Stimulated activated naive B cell treated with anti-CD40 and anti-IgM and Interleukin-4, amounts not matched to agents 10 μg/mL and 1 μg/mL and 100 μg/mL, for 72 hours (primary cell): Measurements from ENCODE around the gene FBXO9.

ENCODE experiments used
- ATAC-seq, 2 donors: fragments of 150-1000 bp; cut with Tn5 transposase; replicated peaks; 2 replicates each; pipeline ENCODE4 v1.10.0; 2021; ENCODE audit warnings: moderate library complexity in 1 of 2
- DNase-seq: peaks from one replicate; pipeline ENCODE4 v3.0.0; 2021
- H3K27ac Mint-ChIP-seq: one replicate; pipeline ENCODE4 v1.8.0; 2022; ENCODE audit warnings: mild to moderate bottlenecking, mixed read lengths
- H3K27me3 Mint-ChIP-seq, 2 donors: one replicate each; pipeline ENCODE4 v1.8.0; 2022; ENCODE audit warnings: mixed read lengths in 2 of 2
- H3K36me3 Mint-ChIP-seq, 2 donors: one replicate each; pipeline ENCODE4 v1.8.0; 2022; ENCODE audit warnings: mixed read lengths in 2 of 2, mild to moderate bottlenecking in 1 of 2
- H3K4me1 Mint-ChIP-seq, 2 donors: one replicate each; pipeline ENCODE4 v1.8.0; 2022; ENCODE audit warnings: mixed read lengths in 2 of 2, mild to moderate bottlenecking in 1 of 2
- H3K4me3 Mint-ChIP-seq, 2 donors: one replicate each; pipeline ENCODE4 v1.8.0; 2022; ENCODE audit warnings: mild to moderate bottlenecking in 2 of 2, mixed read lengths in 2 of 2, moderate library complexity in 1 of 2
- H3K9me3 Mint-ChIP-seq, 2 donors: one replicate each; pipeline ENCODE4 v1.8.0; 2022; ENCODE audit warnings: mixed read lengths in 2 of 2, mild to moderate bottlenecking in 1 of 2

The FBXO9 gene

DNA sequence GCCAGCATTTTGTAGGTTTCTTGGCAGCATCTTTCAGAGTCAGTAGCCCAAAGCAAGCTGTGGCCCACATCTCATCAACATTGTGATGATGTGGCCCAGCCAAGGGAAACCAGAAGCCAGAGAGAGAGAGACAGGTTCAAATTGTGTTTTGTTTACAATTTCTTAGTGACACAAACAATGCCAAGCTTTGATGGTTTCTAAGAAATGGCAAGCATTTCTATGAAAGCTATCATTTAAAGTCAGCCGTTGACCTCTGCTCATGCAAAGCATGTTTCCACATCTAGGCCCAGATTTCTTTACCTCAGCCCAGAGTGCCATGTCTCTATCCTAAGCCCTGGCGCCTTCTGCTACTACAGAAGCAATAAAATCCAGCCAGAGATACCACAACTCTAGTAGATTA lies 50.5 kb downstream of the FBXO9 start:
- no peak overlapping the region for H3K27ac Mint-ChIP-seq
- H3K4me3 Mint-ChIP-seq, result no peak overlapping the region
- H3K27me3 Mint-ChIP-seq, result peaks cover 4 to 11% of the 10 kb centered on the region in 2 donors
- ATAC-seq (no peak), DNase-seq (no peak)
- peaks cover 3 to 8% of the 10 kb centered on the region in 2 donors for H3K9me3 Mint-ChIP-seq
- no peaks in the 10 kb centered on the region for H3K36me3 Mint-ChIP-seq
- H3K4me1 Mint-ChIP-seq, result no peaks in the 10 kb centered on the region

- no peak overlapping the region for H3K27ac Mint-ChIP-seq
- H3K27me3 Mint-ChIP-seq, result peaks cover 6 to 8% of the 10 kb centered on the region in 2 donors
- H3K4me1 Mint-ChIP-seq, result no peaks in the 10 kb centered on the region
- no peak for DNase-seq
- peaks cover 3 to 8% of the 10 kb centered on the region in 2 donors for H3K9me3 Mint-ChIP-seq
- H3K36me3 Mint-ChIP-seq, result no peaks in the 10 kb centered on the region
- no peak overlapping the region for H3K4me3 Mint-ChIP-seq
- ATAC-seq, result no peak
Measured at GRCh38 chr6:53119349-53119748, 54.1 kb downstream of the FBXO9 start.

- Mint-ChIP-seq H3K27ac (no peak overlapping the region), H3K4me1 (no peaks in the 10 kb centered on the region)
- ATAC-seq, result no peak
Measured at GRCh38 chr6:53119772-53120409, 54.7 kb downstream of the FBXO9 start.

DNA sequence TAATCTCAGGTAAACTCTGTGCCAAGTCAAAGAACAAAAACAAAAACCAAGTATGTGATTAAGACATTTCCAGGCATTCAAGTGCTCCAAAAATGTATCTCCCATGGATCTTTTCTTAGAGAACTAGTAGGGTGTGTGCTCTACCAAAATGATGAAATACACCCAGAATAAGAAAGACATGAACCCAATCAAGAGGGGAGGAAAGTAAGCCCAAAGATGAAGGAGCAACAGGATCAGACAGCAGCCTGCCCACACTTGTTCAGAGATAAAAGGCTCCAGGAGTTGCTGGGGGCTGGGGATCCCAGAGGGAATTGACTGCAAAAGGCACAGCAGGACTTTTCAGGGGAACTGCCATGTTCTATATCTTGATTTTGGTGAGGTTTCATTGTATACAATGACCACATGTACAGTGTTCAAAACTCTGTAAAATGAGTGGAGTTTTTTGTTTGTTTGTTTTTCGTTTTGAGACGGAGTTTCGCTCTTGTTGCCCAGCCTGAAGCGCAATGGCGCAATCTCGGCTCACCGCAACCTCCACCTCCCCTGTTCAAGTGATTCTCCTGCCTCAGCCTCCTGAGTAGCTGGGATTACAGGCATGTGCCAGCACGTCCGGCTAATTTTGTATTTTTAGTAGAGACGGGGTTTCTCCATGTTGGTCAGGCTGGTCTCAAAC lies 59.1 kb downstream of the FBXO9 start:
- Mint-ChIP-seq H3K9me3 (no peaks in the 10 kb centered on the region), H3K36me3 (peaks cover 0 to 2% of the 10 kb centered on the region in 2 donors), H3K27ac (no peak overlapping the region), H3K4me1 (no peaks in the 10 kb centered on the region), H3K4me3 (no peak overlapping the region), H3K27me3 (peaks cover 6 to 8% of the 10 kb centered on the region in 2 donors)
- ATAC-seq, result no peak
- DNase-seq, result no peak

More at GRCh38 chr6:53119772-53120409, 54.7 kb downstream of the FBXO9 start:
- H3K27me3 Mint-ChIP-seq, result peaks cover 6 to 8% of the 10 kb centered on the region in 2 donors
- no peaks in the 10 kb centered on the region for H3K36me3 Mint-ChIP-seq
- no peak for DNase-seq
- H3K4me3 Mint-ChIP-seq, result no peak overlapping the region
- peaks cover 3 to 8% of the 10 kb centered on the region in 2 donors for H3K9me3 Mint-ChIP-seq

- ATAC-seq (no peak), DNase-seq (no peak)
- Mint-ChIP-seq H3K4me3 (no peak overlapping the region), H3K36me3 (peaks cover 0 to 2% of the 10 kb centered on the region in 2 donors), H3K9me3 (no peaks in the 10 kb centered on the region), H3K4me1 (no peaks in the 10 kb centered on the region), H3K27me3 (peaks cover 0 to 4% of the 10 kb centered on the region in 2 donors), H3K27ac (no peak overlapping the region)
Measured at GRCh38 chr6:53125276-53125675, 60.1 kb downstream of the FBXO9 start.

DNA sequence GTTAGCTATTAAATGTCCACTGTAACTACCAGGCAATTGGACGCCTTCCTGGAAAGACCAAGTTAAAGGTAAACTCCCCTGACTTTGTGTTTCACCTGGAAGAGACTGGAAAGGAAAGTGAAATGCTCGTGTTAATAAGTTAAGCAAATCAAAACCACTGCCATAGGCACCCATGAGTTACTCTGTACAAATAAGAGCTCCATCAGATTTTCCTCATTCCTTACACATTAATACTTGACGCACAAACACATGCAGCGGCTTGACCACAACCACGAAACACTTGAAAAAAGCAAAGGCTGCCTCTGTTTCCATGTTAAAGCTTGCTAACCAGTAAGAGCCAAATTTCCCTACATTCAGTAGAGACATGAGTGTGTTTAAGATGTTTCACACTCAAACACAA lies 63.6 kb downstream of the FBXO9 start:
- ATAC-seq, result no peak
- Mint-ChIP-seq H3K27ac (no peak overlapping the region), H3K4me1 (no peaks in the 10 kb centered on the region), H3K4me3 (no peak overlapping the region), H3K36me3 (peaks cover 2 to 3% of the 10 kb centered on the region in 2 donors), H3K9me3 (no peaks in the 10 kb centered on the region), H3K27me3 (no peaks in the 10 kb centered on the region)
- no peak for DNase-seq

DNA sequence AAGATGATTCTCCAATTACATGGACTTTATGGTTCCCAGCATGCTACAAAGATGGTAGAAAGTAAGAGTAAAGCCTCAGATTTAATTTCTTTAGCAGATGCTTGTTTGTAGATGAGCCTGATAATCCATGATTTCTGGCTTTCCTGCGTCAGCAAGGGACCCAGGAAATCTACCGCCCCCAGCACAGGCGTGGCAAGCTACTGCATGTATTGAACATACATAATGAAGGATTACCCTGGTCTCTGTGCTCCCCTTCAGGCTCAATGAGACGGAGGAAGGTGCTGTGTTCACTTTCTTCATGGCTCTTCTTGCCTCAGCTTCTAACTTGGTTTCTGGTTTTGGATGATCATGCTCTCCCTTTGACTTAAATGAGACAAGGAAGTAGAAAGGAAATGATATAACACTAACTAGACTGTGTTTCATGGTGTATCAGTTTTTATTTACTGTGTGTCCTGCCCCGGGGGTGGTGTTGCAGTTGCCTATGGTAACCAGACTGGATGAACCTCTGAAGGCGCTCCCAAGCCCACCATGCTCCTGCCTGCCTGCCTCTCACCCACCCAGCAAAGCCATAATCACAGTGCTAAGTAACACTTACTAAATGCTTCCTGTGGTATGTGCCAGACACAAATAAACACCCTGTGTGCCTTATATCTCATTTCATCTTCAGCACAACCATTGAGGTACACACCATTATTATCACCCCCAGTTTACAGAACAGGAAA lies 65.5 kb downstream of the FBXO9 start:
- Mint-ChIP-seq H3K27ac (no peak overlapping the region), H3K4me3 (no peak overlapping the region), H3K4me1 (no peaks in the 10 kb centered on the region), H3K27me3 (no peaks in the 10 kb centered on the region), H3K36me3 (peaks cover 3 to 5% of the 10 kb centered on the region in 2 donors), H3K9me3 (no peaks in the 10 kb centered on the region)
- ATAC-seq (no peak), DNase-seq (no peak)

DNA sequence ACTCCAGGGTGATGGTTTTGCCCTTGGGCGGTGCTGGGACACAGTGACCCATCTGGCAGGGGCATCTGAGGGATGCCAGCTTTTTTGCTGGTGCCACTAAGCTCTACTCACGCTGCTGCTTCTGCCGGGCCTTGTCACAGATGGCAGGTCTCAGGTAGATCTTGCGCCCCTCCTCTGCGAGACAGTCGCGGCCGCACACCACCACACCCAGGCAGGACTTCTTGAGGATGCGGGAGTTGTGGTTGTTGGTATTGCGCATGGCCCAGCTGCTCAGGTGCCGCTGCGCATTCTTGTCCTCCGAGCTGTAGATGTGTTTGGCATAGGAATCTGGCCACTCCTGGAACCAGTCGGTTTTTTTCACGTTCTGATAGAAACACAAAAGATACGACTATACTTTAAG lies 68.8 kb downstream of the FBXO9 start:
- ATAC-seq (no peak), DNase-seq (no peak)
- Mint-ChIP-seq H3K27ac (no peak overlapping the region), H3K27me3 (no peaks in the 10 kb centered on the region), H3K4me3 (no peak overlapping the region), H3K36me3 (peaks cover 3% of the 10 kb centered on the region in 2 donors), H3K9me3 (no peaks in the 10 kb centered on the region), H3K4me1 (no peaks in the 10 kb centered on the region)

- H3K27ac Mint-ChIP-seq, result no peak overlapping the region
- H3K4me3 Mint-ChIP-seq, result no peak overlapping the region
- H3K36me3 Mint-ChIP-seq, result peaks cover 3% of the 10 kb centered on the region in 2 donors
- DNase-seq (no peak), ATAC-seq (no peak)
- no peaks in the 10 kb centered on the region for H3K4me1 Mint-ChIP-seq
- no peaks in the 10 kb centered on the region for H3K9me3 Mint-ChIP-seq
- H3K27me3 Mint-ChIP-seq, result no peaks in the 10 kb centered on the region
Measured at GRCh38 chr6:53134601-53135235, 69.5 kb downstream of the FBXO9 start.

DNA sequence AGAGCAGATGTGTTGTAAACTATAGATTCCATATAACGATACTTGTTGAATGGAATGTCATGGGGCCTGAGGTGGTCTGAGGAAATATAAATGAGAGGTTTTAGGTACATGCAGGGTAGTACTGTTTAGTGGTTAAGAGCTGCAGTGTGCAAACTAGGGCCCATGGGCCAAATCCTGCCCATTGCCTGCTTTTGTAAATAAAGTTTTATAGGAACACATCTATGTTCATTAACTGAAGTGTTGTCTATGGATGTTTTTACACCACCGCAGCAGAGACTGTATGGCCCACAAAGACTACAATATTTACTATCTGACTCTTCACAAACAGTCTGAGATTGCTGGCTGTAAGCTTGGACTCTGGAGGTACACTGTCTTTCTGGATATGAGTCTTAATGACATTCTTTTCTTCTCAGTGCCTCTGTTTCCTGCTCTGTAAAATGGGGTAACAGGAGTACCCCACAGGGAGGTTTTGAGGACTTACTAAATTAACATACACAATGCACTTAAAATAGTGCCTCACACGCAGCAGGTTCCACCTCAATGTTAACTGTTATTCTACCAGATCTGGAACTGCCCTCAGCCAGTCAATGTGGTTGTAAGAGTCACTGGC lies 70.9 kb downstream of the FBXO9 start:
- Mint-ChIP-seq H3K9me3 (no peaks in the 10 kb centered on the region), H3K27me3 (no peaks in the 10 kb centered on the region), H3K36me3 (peaks cover 3% of the 10 kb centered on the region in 2 donors), H3K4me1 (no peaks in the 10 kb centered on the region), H3K27ac (no peak overlapping the region), H3K4me3 (no peak overlapping the region)
- no peak for DNase-seq
- ATAC-seq, result no peak

GRCh38 chr6:53139841-53140413 lies 74.7 kb downstream of the FBXO9 start:
- no peak overlapping the region for H3K4me3 Mint-ChIP-seq
- DNase-seq (no peak), ATAC-seq (no peak)
- no peak overlapping the region for H3K27ac Mint-ChIP-seq
- no peaks in the 10 kb centered on the region for H3K27me3 Mint-ChIP-seq
- peaks cover 0 to 12% of the 10 kb centered on the region in 2 donors for H3K36me3 Mint-ChIP-seq
- H3K9me3 Mint-ChIP-seq, result no peaks in the 10 kb centered on the region
- H3K4me1 Mint-ChIP-seq, result no peaks in the 10 kb centered on the region

DNA sequence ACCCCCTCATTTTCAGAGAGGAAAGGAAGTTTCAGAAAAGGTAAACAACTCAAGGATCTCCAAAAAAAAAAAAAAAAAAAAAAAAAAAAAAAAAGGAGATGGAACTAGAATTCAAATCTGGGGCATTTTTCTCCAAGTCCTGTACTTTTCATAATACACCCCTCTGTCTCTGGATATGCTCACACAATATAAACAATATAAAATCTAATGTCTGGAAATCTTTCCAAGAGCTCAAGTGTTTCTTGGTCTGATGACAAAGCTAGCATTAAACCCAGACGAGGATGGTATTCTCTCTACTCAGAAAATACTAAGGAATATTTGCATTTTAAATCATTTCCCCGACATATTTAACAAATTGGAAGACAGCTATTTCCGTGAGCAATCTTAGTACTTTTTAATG lies 77.6 kb downstream of the FBXO9 start:
- no peak for ATAC-seq
- Mint-ChIP-seq H3K27me3 (no peaks in the 10 kb centered on the region), H3K9me3 (no peaks in the 10 kb centered on the region), H3K27ac (no peak overlapping the region), H3K4me1 (no peaks in the 10 kb centered on the region), H3K36me3 (peaks cover 0 to 12% of the 10 kb centered on the region in 2 donors), H3K4me3 (no peak overlapping the region)
- no peak for DNase-seq

DNA sequence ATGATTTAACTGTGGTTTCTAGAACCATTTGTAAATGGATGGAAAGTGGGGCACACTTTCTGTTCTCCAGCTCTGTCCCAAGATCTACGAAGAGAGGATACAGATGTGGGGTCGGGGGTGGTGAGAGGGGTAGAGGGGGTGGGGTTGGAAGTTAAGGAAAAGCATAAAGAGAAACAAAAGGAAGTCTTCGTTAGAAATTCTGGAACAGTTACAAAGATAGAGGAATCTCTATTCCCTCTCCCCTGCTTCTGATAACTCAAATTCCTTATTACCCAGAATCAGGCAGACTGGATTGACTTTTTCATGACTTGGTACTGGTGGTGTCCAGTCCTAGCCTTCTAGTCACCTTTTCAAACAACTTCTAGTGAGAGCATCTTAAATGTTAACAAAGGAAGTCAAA lies 78.5 kb downstream of the FBXO9 start:
- Mint-ChIP-seq H3K27ac (no peak overlapping the region), H3K4me3 (no peak overlapping the region), H3K4me1 (no peaks in the 10 kb centered on the region), H3K27me3 (no peaks in the 10 kb centered on the region), H3K9me3 (no peaks in the 10 kb centered on the region), H3K36me3 (peaks cover 0 to 12% of the 10 kb centered on the region in 2 donors)
- DNase-seq (no peak), ATAC-seq (no peak)

- H3K36me3 Mint-ChIP-seq, result peaks cover 0 to 12% of the 10 kb centered on the region in 2 donors
- ATAC-seq (no peak), DNase-seq (no peak)
Measured at GRCh38 chr6:53144802-53145201, 79.6 kb downstream of the FBXO9 start.

More at GRCh38 chr6:53144802-53145201, 79.6 kb downstream of the FBXO9 start:
- Mint-ChIP-seq H3K27me3 (no peaks in the 10 kb centered on the region), H3K4me1 (no peaks in the 10 kb centered on the region), H3K27ac (no peak overlapping the region), H3K4me3 (no peak overlapping the region), H3K9me3 (no peaks in the 10 kb centered on the region)
